OCI-LY7 (cell line): ENCODE data around the gene ALDH1A2. TPM values are rescaled to one million over a fixed set of nuclear protein-coding genes. Genes with fewer than 3 reads are reported as not detected.

ENCODE experiments used
- BruUV-seq: library from RNA; stranded (reverse); fragments of 400-500 nt; replicated peaks from 2 replicates; lab custom pipeline; 2021; lab: Mats Ljungman, UMichigan
- CTCF ChIA-PET: fragments of 300-600 bp; sonication (Branson Sonifier 250); formaldehyde crosslinking; loops from one replicate; lab custom pipeline; 2022; ENCODE audit warnings: antibody characterized with exemption; ENCODE audit not compliant: unreplicated experiment; lab: Charles Lee
- POLR2A ChIA-PET: fragments of 300-600 bp; sonication (Branson Sonifier 250); formaldehyde crosslinking; loops from one replicate; lab custom pipeline; 2022; ENCODE audit warnings: antibody characterized with exemption; lab: Charles Lee
- DNase-seq: peaks from one replicate; pipeline ENCODE4 v3.0.0-alpha.2; 2015; ENCODE audit warnings: low spot score
- H2AFZ ChIP-seq: fragments of 200-600 bp; sonication (generic), shearing (Covaris generic); 2 replicates; pipeline ENCODE4 v1.6.1; 2014; ENCODE audit warnings: mild to moderate bottlenecking, antibody characterized with exemption, low read length, moderate library complexity
- H3K27ac ChIP-seq: fragments of 200-600 bp; sonication (generic); 2 replicates; pipeline ENCODE4 v1.5.1; 2014; ENCODE audit warnings: mixed run types, low read depth, mild to moderate bottlenecking, moderate library complexity, low read length, inconsistent platforms; ENCODE audit not compliant: poor library complexity, severe bottlenecking
- H3K36me3 ChIP-seq: fragments of 200-600 bp; sonication (generic); 2 replicates; pipeline ENCODE4 v1.6.1; 2014; ENCODE audit warnings: mild to moderate bottlenecking, antibody characterized with exemption, low read length, moderate library complexity, mixed read lengths; ENCODE audit not compliant: insufficient read depth
- H3K4me1 ChIP-seq: fragments of 200-600 bp; sonication (generic); 2 replicates; pipeline ENCODE4 v1.5.1; 2014; ENCODE audit warnings: mild to moderate bottlenecking, low read length; ENCODE audit not compliant: insufficient read depth, poor library complexity, severe bottlenecking
- H3K4me2 ChIP-seq: fragments of 200-600 bp; sonication (generic); 2 replicates; pipeline ENCODE4 v1.6.1; 2014; ENCODE audit warnings: mild to moderate bottlenecking, low read length
- H3K4me3 ChIP-seq: fragments of 200-600 bp; sonication (generic); 2 replicates; pipeline ENCODE4 v1.5.1; 2014; ENCODE audit warnings: mild to moderate bottlenecking, low read depth, low read length; ENCODE audit not compliant: poor library complexity, severe bottlenecking
- H3K79me2 ChIP-seq: fragments of 200-600 bp; sonication (generic); 2 replicates; pipeline ENCODE4 v1.6.1; 2016; ENCODE audit warnings: low read depth, mild to moderate bottlenecking, low read length, moderate library complexity, mixed read lengths; ENCODE audit not compliant: insufficient read depth
- H3K9me2 ChIP-seq: fragments of 200-600 bp; sonication (generic); 2 replicates; pipeline ENCODE4 v1.6.1; 2016; ENCODE audit warnings: mild to moderate bottlenecking, low read length, mixed read lengths; ENCODE audit not compliant: insufficient read depth
- H3K9me3 ChIP-seq: fragments of 200-600 bp; sonication (generic); 2 replicates; pipeline ENCODE4 v1.6.1; 2014; ENCODE audit warnings: mild to moderate bottlenecking, mixed run types, low read length, mixed read lengths
- H4K20me1 ChIP-seq: fragments of 200-600 bp; sonication (generic); 2 replicates; pipeline ENCODE4 v1.6.1; 2014; ENCODE audit warnings: mild to moderate bottlenecking, antibody characterized with exemption, low read length, moderate library complexity, mixed read lengths; ENCODE audit not compliant: insufficient read depth
- EZH2phosphoT487 ChIP-seq: fragments of 200-600 bp; sonication (generic); IDR thresholded peaks from 2 replicates; pipeline ENCODE4 v1.6.1; 2018; ENCODE audit warnings: low read depth, borderline replicate concordance, mild to moderate bottlenecking, mixed run types, antibody characterized with exemption, low read length, moderate library complexity, mixed read lengths
- intact Hi-C: fragments of 100-400 bp; cut with micrococcal nuclease; formaldehyde crosslinking; loops from one replicate; pipeline ENCODE4 v1.10.0; 2022; ENCODE audit not compliant: unreplicated experiment
- total RNA-seq, 2 experiments: library from RNA; depleted of rRNA in 1 of 2; stranded (reverse); fragments of >200 nt in 1 of 2; shearing (Covaris generic) in 1 of 2; gene quantifications; 2 replicates each; pipeline ENCODE4 v1.2.3, GENCODE V29; 2014 to 2022
- TF ChIP-seq, protein P1 (sequence below): fragments of 200-600 bp; sonication (generic); conservative IDR thresholded peaks from 2 replicates; pipeline ENCODE4 v1.5.1; 2014; ENCODE audit warnings: mild to moderate bottlenecking, antibody characterized with exemption, low read length, moderate library complexity, mixed read lengths

The ALDH1A2 gene
- total RNA-seq, 2 experiments from 2014 or later = not detected

GRCh38 chr15:57917998-57918397, 147.5 kb downstream of the ALDH1A2 start:
- POLR2A ChIA-PET = no interaction called here
- no peak for TF ChIP-seq EZH2phosphoT487
- TF ChIP-seq, protein P1, sequence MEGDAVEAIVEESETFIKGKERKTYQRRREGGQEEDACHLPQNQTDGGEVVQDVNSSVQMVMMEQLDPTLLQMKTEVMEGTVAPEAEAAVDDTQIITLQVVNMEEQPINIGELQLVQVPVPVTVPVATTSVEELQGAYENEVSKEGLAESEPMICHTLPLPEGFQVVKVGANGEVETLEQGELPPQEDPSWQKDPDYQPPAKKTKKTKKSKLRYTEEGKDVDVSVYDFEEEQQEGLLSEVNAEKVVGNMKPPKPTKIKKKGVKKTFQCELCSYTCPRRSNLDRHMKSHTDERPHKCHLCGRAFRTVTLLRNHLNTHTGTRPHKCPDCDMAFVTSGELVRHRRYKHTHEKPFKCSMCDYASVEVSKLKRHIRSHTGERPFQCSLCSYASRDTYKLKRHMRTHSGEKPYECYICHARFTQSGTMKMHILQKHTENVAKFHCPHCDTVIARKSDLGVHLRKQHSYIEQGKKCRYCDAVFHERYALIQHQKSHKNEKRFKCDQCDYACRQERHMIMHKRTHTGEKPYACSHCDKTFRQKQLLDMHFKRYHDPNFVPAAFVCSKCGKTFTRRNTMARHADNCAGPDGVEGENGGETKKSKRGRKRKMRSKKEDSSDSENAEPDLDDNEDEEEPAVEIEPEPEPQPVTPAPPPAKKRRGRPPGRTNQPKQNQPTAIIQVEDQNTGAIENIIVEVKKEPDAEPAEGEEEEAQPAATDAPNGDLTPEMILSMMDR = no peak
- Histone ChIP-seq H3K9me3 (no peaks in the 10 kb centered on the region), H3K9me2 (no peaks in the 10 kb centered on the region), H3K79me2 (no peaks in the 10 kb centered on the region), H4K20me1 (no peaks in the 10 kb centered on the region), H3K27ac (no peak overlapping the region), H3K4me2 (no peak overlapping the region), H3K4me1 (no peaks in the 10 kb centered on the region), H3K36me3 (no peaks in the 10 kb centered on the region), H2AFZ (no peak overlapping the region), H3K4me3 (no peak overlapping the region)
- no TSS peak for BruUV-seq
- DNase-seq = no peak
- CTCF ChIA-PET = no interaction called here
- intact Hi-C loops = no loop called here

- CTCF ChIA-PET = no interaction called here
- no peak for DNase-seq
- BruUV-seq = no TSS peak
Measured at GRCh38 chr15:57916695-57917094, 148.8 kb downstream of the ALDH1A2 start.

DNA sequence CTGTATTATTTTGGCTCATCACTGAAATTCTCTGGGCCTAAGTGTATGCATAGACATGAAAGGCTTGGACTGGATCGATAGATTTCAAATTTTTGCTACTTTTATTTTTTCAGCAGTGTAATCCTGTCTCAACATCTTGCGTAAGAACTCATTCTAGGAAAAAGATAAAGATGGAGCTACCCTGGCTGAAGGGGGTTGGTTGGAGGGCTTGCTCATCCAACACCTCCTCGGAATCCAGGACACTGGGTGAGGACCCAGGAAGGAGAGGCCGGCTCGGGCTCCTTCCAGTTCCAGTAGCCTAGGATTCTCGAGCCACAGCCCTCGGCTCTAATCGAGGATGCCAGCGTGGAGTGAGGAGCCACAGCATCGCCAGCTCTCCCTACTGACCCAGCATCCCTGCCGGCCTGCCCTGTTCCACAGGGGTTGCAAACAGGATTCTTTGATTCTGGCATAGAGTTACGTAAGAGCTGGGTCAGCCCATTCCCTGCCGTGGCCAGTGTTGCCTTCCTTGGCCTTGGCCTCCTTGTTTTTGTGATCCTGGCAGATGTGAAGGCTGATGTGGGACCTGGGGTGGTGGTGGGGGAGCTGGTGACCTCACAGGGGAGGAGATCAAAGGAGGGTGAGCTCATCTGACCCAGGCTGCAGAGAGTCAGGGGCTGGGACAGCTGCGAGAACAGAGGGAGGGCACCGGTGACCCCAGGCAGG, 149.5 kb downstream of the ALDH1A2 start:
- Histone ChIP-seq H3K9me2 (no peaks in the 10 kb centered on the region), H3K27ac (no peak overlapping the region), H3K4me2 (no peak overlapping the region), H3K4me3 (no peak overlapping the region), H4K20me1 (no peaks in the 10 kb centered on the region), H3K79me2 (no peaks in the 10 kb centered on the region), H3K4me1 (no peaks in the 10 kb centered on the region), H2AFZ (no peak overlapping the region), H3K9me3 (no peaks in the 10 kb centered on the region), H3K36me3 (no peaks in the 10 kb centered on the region)
- TF ChIP-seq, protein P1 = no peak
- no peak for TF ChIP-seq EZH2phosphoT487
- no peak for DNase-seq
- BruUV-seq = no TSS peak
- CTCF ChIA-PET = no interaction called here
- intact Hi-C loops = no loop called here
- POLR2A ChIA-PET = interaction anchor here (0.6 kb wide), 1 partner anchor 39 kb away, joined by 5 read pairs; no protein-coding TSS in a partner anchor

More at GRCh38 chr15:57916695-57917094, 148.8 kb downstream of the ALDH1A2 start:
- Histone ChIP-seq H3K4me3 (no peak overlapping the region), H3K27ac (no peak overlapping the region), H2AFZ (no peak overlapping the region), H3K36me3 (no peaks in the 10 kb centered on the region), H3K4me1 (no peaks in the 10 kb centered on the region), H3K79me2 (no peaks in the 10 kb centered on the region), H4K20me1 (no peaks in the 10 kb centered on the region), H3K9me3 (no peaks in the 10 kb centered on the region), H3K4me2 (no peak overlapping the region), H3K9me2 (no peaks in the 10 kb centered on the region)
- POLR2A ChIA-PET = no interaction called here
- no peak for TF ChIP-seq EZH2phosphoT487
- TF ChIP-seq, protein P1 = no peak
- intact Hi-C loops = no loop called here
